HEK293 (cell line): ENCODE results near the gene RBFOX2.
A peak's percentile ranks its signal among the peaks of the same experiment; 100 is the strongest.

ENCODE experiments used
- CTCF ChIA-PET: fragments of 350-600 bp; formaldehyde crosslinking; extraction: SDS; loops from one replicate; lab custom pipeline; 2021; ENCODE audit warnings: antibody characterized with exemption; lab: Yijun Ruan, JAX
- POLR2A ChIA-PET: fragments of 300-600 bp; formaldehyde crosslinking; extraction: SDS; loops from one replicate; lab custom pipeline; 2020; ENCODE audit warnings: antibody characterized with exemption, inconsistent platforms; lab: Yijun Ruan, JAX
- H3K27ac ChIP-seq: fragments of 200-500 bp; sonication (Bioruptor generic); 2 replicates; pipeline ENCODE4 v1.5.1; 2014; ENCODE audit warnings: low read depth, low read length, control low read depth, inconsistent platforms; ENCODE audit errors: extremely low read depth
- H3K36me3 ChIP-seq, 2 experiments: fragments of 200-500 bp in 1 of 2; sonication (Bioruptor generic) in 1 of 2; 1 replicate in 1 of 2; 2 replicates in 1 of 2; pipeline ENCODE4 v1.5.1; 2014 to 2017; ENCODE audit warnings: inconsistent platforms in 2 of 2, low read length in 2 of 2; ENCODE audit not compliant: control insufficient read depth in 2 of 2, insufficient read depth in 1 of 2
- H3K4me1 ChIP-seq: fragments of 200-500 bp; sonication (Bioruptor generic); 2 replicates; pipeline ENCODE4 v1.5.1; 2014; ENCODE audit warnings: mild to moderate bottlenecking, low read length, inconsistent platforms; ENCODE audit not compliant: control insufficient read depth, insufficient read depth
- H3K4me3 ChIP-seq: 2 replicates; pipeline ENCODE4 v1.5.1; 2011; ENCODE audit warnings: low read depth, mild to moderate bottlenecking, control low read depth, low read length, moderate library complexity
- H3K9me3 ChIP-seq: fragments of 200-500 bp; sonication (Bioruptor generic); 2 replicates; pipeline ENCODE4 v1.5.1; 2014; ENCODE audit warnings: low read depth, low read length, inconsistent platforms; ENCODE audit not compliant: control insufficient read depth, insufficient read depth
- BCL11A ChIP-seq: fragments of 450-650 bp; formaldehyde crosslinking; IDR thresholded peaks from 2 replicates; pipeline ENCODE4 v1.5.1; 2016; ENCODE audit warnings: low read depth, missing biosample characterization, missing genetic modification characterization
- EGR2 ChIP-seq: fragments of 450-650 bp; formaldehyde crosslinking; IDR thresholded peaks from 2 replicates; pipeline ENCODE4 v1.5.1; 2016; ENCODE audit warnings: low read depth, missing biosample characterization, missing genetic modification characterization
- GLI2 ChIP-seq: fragments of 450-650 bp; formaldehyde crosslinking; IDR thresholded peaks from 2 replicates; pipeline ENCODE4; 2017; ENCODE audit warnings: missing biosample characterization, missing genetic modification characterization, low read depth, borderline replicate concordance
- GLIS2 ChIP-seq: fragments of 450-650 bp; formaldehyde crosslinking; IDR thresholded peaks from 2 replicates; pipeline ENCODE4 v1.5.1; 2016; ENCODE audit warnings: missing biosample characterization, missing genetic modification characterization
- REPIN1 ChIP-seq: fragments of 450-650 bp; formaldehyde crosslinking; IDR thresholded peaks from 2 replicates; pipeline ENCODE4 v1.5.1; 2017; ENCODE audit warnings: missing biosample characterization, missing genetic modification characterization, low read depth
- ZBTB17 ChIP-seq: fragments of 450-650 bp; formaldehyde crosslinking; IDR thresholded peaks from 2 replicates; pipeline ENCODE4 v1.5.1; 2016; ENCODE audit warnings: missing biosample characterization, missing genetic modification characterization
- ZNF121 ChIP-seq: fragments of 450-650 bp; formaldehyde crosslinking; IDR thresholded peaks from 2 replicates; pipeline ENCODE4 v1.5.1; 2016; ENCODE audit warnings: missing biosample characterization, missing genetic modification characterization
- ZNF16 ChIP-seq: fragments of 450-650 bp; formaldehyde crosslinking; IDR thresholded peaks from 2 replicates; pipeline ENCODE4 v1.5.1; 2016; ENCODE audit warnings: low read depth, missing biosample characterization, missing genetic modification characterization
- ZNF169 ChIP-seq: fragments of 450-650 bp; formaldehyde crosslinking; IDR thresholded peaks from 2 replicates; pipeline ENCODE4 v1.5.1; 2016; ENCODE audit warnings: missing biosample characterization, missing genetic modification characterization
- ZNF366 ChIP-seq: fragments of 450-650 bp; formaldehyde crosslinking; conservative IDR thresholded peaks from 2 replicates; pipeline ENCODE4 v1.5.1; 2016; ENCODE audit warnings: missing biosample characterization, missing genetic modification characterization
- ZNF501 ChIP-seq: fragments of 450-650 bp; formaldehyde crosslinking; IDR thresholded peaks from 2 replicates; pipeline ENCODE4 v1.5.1; 2016; ENCODE audit warnings: missing biosample characterization, missing genetic modification characterization
- ZNF548 ChIP-seq: fragments of 450-650 bp; formaldehyde crosslinking; IDR thresholded peaks from 2 replicates; pipeline ENCODE4 v1.5.1; 2016; ENCODE audit warnings: missing biosample characterization, missing genetic modification characterization
- ZNF585B ChIP-seq: fragments of 450-650 bp; formaldehyde crosslinking; IDR thresholded peaks from 2 replicates; pipeline ENCODE4 v1.5.1; 2016; ENCODE audit warnings: missing biosample characterization, missing genetic modification characterization
- ZNF629 ChIP-seq: fragments of 450-650 bp; formaldehyde crosslinking; IDR thresholded peaks from 2 replicates; pipeline ENCODE4 v1.5.1; 2017; ENCODE audit warnings: missing biosample characterization, missing genetic modification characterization
- ZNF701 ChIP-seq: fragments of 450-650 bp; formaldehyde crosslinking; IDR thresholded peaks from 2 replicates; pipeline ENCODE4 v1.5.1; 2016; ENCODE audit warnings: missing biosample characterization, missing genetic modification characterization
- ZNF747 ChIP-seq: fragments of 450-650 bp; formaldehyde crosslinking; IDR thresholded peaks from 2 replicates; pipeline ENCODE4 v1.5.1; 2016; ENCODE audit warnings: missing biosample characterization, missing genetic modification characterization
- ZNF791 ChIP-seq: fragments of 450-650 bp; formaldehyde crosslinking; IDR thresholded peaks from 2 replicates; pipeline ENCODE4 v1.5.1; 2016; ENCODE audit warnings: missing biosample characterization, missing genetic modification characterization
- ZNF830 ChIP-seq: fragments of 450-650 bp; IDR thresholded peaks from 2 replicates; pipeline ENCODE4 v1.5.0; 2018; ENCODE audit warnings: missing biosample characterization, missing genetic modification characterization, low read depth, mild to moderate bottlenecking, moderate library complexity
- ZNF843 ChIP-seq: fragments of 450-650 bp; formaldehyde crosslinking; IDR thresholded peaks from 2 replicates; pipeline ENCODE4 v1.5.1; 2016; ENCODE audit warnings: missing biosample characterization, missing genetic modification characterization
- TF ChIP-seq, protein P1 (sequence below): fragments of 450-650 bp; IDR thresholded peaks from 2 replicates; pipeline ENCODE4 v1.5.1; 2018; ENCODE audit warnings: missing biosample characterization, mild to moderate bottlenecking, missing genetic modification characterization
- TF ChIP-seq, protein P2 (sequence below): fragments of 450-650 bp; formaldehyde crosslinking; IDR thresholded peaks from 2 replicates; pipeline ENCODE4 v1.5.1; 2016; ENCODE audit warnings: missing biosample characterization, missing genetic modification characterization
- TF ChIP-seq, protein P3 (sequence below): fragments of 450-650 bp; formaldehyde crosslinking; IDR thresholded peaks from 2 replicates; pipeline ENCODE4 v1.5.1; 2016; ENCODE audit warnings: missing biosample characterization, missing genetic modification characterization
- TF ChIP-seq, protein P4 (sequence below): fragments of 450-650 bp; formaldehyde crosslinking; IDR thresholded peaks from 2 replicates; pipeline ENCODE4 v1.5.1; 2016; ENCODE audit warnings: missing biosample characterization, missing genetic modification characterization
- TF ChIP-seq, protein P5 (sequence below): fragments of 450-650 bp; formaldehyde crosslinking; IDR thresholded peaks from 2 replicates; pipeline ENCODE4 v1.5.1; 2016; ENCODE audit warnings: missing biosample characterization, missing genetic modification characterization

RBFOX2 gene

DNA sequence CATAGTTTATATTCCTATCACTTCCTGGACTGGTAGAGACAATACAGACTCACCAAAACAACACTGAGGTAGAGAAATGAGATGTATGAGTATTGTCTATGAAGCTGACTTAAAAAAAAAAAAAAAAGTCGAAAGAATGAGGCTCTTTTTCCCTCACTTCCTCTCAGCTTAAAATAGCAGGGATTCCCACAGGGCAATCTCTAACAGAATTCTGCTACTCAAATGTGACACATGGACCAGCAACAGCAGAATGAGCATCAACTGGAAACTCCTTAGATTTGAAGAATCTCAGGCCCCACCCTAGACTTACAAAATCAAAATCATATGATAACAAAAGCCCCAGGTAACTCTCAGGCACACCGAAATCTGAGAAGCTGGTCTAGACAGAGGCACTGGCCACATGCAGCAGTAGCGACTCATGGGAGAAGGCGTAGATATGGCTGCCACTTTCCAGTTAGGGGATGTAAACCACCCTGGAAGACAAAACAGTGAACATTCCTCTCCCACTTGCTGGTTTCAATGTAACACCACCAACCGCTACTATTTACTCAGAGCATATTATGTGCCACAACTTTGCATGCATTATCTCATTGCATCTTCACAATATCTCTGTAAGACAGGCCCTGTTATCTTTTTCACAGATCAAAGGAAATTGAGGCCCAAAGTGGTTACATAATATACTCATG, 128.0 kb downstream of the RBFOX2 start (continued):
- TF ChIP-seq, protein P1, sequence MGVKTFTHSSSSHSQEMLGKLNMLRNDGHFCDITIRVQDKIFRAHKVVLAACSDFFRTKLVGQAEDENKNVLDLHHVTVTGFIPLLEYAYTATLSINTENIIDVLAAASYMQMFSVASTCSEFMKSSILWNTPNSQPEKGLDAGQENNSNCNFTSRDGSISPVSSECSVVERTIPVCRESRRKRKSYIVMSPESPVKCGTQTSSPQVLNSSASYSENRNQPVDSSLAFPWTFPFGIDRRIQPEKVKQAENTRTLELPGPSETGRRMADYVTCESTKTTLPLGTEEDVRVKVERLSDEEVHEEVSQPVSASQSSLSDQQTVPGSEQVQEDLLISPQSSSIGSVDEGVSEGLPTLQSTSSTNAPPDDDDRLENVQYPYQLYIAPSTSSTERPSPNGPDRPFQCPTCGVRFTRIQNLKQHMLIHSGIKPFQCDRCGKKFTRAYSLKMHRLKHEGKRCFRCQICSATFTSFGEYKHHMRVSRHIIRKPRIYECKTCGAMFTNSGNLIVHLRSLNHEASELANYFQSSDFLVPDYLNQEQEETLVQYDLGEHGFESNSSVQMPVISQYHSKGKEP (tag by site-specific recombination) = peak; percentile 58; the same call in 1 of the 2 replicates
- TF ChIP-seq ZNF366 = peak; percentile 56; the same call in 1 of the 2 replicates
- TF ChIP-seq ZNF701 (tag by site-specific recombination) = no peak
- TF ChIP-seq REPIN1 = no peak
- no peak for TF ChIP-seq ZNF843 (tag by site-specific recombination)
- no peak for TF ChIP-seq GLI2
- no peak for TF ChIP-seq ZNF747 (tag by site-specific recombination)
- TF ChIP-seq ZNF830 (tag by site-specific recombination) = no peak
- TF ChIP-seq, protein P2, sequence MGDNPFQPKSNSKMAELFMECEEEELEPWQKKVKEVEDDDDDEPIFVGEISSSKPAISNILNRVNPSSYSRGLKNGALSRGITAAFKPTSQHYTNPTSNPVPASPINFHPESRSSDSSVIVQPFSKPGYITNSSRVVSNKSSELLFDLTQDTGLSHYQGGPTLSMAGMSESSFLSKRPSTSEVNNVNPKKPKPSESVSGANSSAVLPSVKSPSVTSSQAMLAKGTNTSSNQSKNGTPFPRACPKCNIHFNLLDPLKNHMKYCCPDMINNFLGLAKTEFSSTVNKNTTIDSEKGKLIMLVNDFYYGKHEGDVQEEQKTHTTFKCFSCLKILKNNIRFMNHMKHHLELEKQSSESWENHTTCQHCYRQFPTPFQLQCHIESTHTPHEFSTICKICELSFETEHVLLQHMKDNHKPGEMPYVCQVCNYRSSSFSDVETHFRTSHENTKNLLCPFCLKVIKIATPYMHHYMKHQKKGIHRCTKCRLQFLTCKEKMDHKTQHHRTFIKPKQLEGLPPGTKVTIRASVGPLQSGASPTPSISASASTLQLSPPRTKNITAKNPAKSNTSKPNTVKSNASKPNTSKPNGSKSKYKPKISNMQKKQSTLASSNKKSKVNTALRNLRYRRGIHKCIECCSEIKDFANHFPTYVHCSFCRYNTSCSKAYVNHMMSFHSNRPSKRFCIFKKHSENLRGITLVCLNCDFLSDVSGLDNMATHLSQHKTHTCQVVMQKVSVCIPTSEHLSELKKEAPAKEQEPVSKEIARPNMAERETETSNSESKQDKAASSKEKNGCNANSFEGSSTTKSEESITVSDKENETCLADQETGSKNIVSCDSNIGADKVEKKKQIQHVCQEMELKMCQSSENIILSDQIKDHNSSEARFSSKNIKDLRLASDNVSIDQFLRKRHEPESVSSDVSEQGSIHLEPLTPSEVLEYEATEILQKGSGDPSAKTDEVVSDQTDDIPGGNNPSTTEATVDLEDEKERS (tag by site-specific recombination) = no peak
- no peak for TF ChIP-seq ZNF629
- no peak for TF ChIP-seq ZNF548 (tag by site-specific recombination)
- TF ChIP-seq EGR2 (tag by site-specific recombination) = no peak
- TF ChIP-seq, protein P3, sequence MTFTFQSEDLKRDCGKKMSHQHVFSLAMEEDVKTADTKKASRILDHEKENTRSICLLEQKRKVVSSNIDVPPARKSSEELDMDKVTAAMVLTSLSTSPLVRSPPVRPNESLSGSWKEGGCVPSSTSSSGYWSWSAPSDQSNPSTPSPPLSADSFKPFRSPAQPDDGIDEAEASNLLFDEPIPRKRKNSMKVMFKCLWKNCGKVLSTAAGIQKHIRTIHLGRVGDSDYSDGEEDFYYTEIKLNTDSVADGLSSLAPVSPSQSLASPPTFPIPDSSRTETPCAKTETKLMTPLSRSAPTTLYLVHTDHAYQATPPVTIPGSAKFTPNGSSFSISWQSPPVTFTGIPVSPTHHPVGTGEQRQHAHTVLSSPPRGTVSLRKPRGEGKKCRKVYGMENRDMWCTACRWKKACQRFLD (tag by site-specific recombination) = no peak
- TF ChIP-seq, protein P4, sequence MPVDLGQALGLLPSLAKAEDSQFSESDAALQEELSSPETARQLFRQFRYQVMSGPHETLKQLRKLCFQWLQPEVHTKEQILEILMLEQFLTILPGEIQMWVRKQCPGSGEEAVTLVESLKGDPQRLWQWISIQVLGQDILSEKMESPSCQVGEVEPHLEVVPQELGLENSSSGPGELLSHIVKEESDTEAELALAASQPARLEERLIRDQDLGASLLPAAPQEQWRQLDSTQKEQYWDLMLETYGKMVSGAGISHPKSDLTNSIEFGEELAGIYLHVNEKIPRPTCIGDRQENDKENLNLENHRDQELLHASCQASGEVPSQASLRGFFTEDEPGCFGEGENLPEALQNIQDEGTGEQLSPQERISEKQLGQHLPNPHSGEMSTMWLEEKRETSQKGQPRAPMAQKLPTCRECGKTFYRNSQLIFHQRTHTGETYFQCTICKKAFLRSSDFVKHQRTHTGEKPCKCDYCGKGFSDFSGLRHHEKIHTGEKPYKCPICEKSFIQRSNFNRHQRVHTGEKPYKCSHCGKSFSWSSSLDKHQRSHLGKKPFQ (tag by site-specific recombination) = no peak
- TF ChIP-seq ZBTB17 = 0 out of 2 replicates have a peak, but pooled peaks have one; percentile 16
- TF ChIP-seq ZNF585B (tag by site-specific recombination) = no peak
- TF ChIP-seq, protein P5, sequence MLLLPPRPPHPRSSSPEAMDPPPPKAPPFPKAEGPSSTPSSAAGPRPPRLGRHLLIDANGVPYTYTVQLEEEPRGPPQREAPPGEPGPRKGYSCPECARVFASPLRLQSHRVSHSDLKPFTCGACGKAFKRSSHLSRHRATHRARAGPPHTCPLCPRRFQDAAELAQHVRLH (tag by site-specific recombination) = no peak
- no peak for TF ChIP-seq GLIS2 (tag by site-specific recombination)
- no peak for TF ChIP-seq BCL11A (tag by site-specific recombination)
- TF ChIP-seq ZNF501 (tag by site-specific recombination) = no peak

DNA sequence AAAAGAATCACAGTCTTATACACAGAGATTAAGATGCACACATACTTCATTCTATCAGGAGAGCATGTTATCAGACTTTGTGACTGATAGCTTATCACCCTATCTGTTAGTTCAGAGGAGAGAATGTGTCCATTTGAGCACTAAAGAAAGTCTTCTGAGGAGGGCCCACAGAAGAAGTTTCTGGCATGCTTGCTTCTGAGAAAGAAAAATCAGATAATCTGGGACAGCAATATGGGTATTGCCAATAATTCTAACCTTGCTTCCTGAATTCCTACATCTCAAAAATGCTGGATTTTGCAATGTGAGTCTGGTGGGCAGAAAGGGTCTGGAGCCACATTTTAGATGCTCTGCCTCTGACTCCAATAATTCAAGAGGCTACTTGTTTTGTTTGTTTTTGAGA, 128.9 kb downstream of the RBFOX2 start:
- H3K9me3 ChIP-seq = no peaks in the 10 kb centered on the region
- no peak overlapping the region for H3K27ac ChIP-seq
- ChIA-PET CTCF (interaction anchor here (1.5 kb wide), 1 partner anchor 166 kb away, joined by 3 read pairs; no protein-coding TSS in a partner anchor), POLR2A (interaction anchor here (0.6 kb wide), 1 partner anchor 22 kb away, joined by 3 read pairs; no protein-coding TSS in a partner anchor)
- TF ChIP-seq ZNF16 (tag by site-specific recombination) = 0 out of 2 replicates have a peak, but pooled peaks have one; percentile 6
- no peak for TF ChIP-seq ZNF121
- TF ChIP-seq ZNF169 (tag by site-specific recombination) = no peak
- TF ChIP-seq ZNF791 = no peak
- no peaks in the 10 kb centered on the region for H3K36me3 ChIP-seq
- no peak overlapping the region for H3K4me3 ChIP-seq
- peaks cover 37% of the 10 kb centered on the region for H3K4me1 ChIP-seq
